Smooth muscle cell of trachea (primary cell): Measurements from ENCODE around the gene TMEM259. TPM values are rescaled to one million over a fixed set of nuclear protein-coding genes. Genes with fewer than 3 reads are reported as not detected.

ENCODE experiments used
- total RNA-seq: library from RNA; depleted of rRNA; stranded (reverse); fragments of >200 nt; gene quantifications from 2 replicates; pipeline ENCODE4 v1.2.1, GENCODE V29; 2014

Gene TMEM259
- 64.1 and 101 TPM in 2 replicates for total RNA-seq

GRCh38 chr19:1020868-1021425, at the start of gene TMEM259:
Gene TMEM259, minus strand, starts transcription at chr19:1021123. Its CDS starts 127 bp downstream, at chr19:1020996.

GRCh38 chr19:1066748-1067340, 45.9 kb upstream of the TMEM259 start, which contains the start of gene ARHGAP45:
Gene ARHGAP45, plus strand, starts transcription at chr19:1067167. Its CDS starts 239 bp downstream, at chr19:1067406.

GRCh38 chr19:1039646-1040475, 18.9 kb upstream of the TMEM259 start, which contains the start of gene ABCA7:
Gene ABCA7, plus strand, starts transcription at chr19:1040107. Its CDS starts 1,255 bp downstream, at chr19:1041362.

GRCh38 chr19:1025960-1026782, 5.2 kb upstream of the TMEM259 start, which contains the start of gene CNN2:
Gene CNN2, plus strand, starts transcription at chr19:1026608. Its CDS starts 54 bp downstream, at chr19:1026662.

GRCh38 chr19:1000095-1000494, 20.8 kb downstream of the TMEM259 start, which contains the start of gene GRIN3B:
Gene GRIN3B, plus strand, starts transcription at chr19:1000419. Its CDS starts 19 bp downstream, at chr19:1000438.

GRCh38 chr19:984165-984967, 36.6 kb downstream of the TMEM259 start, which contains the start of gene WDR18:
Gene WDR18, plus strand, starts transcription at chr19:984345. Its CDS starts 9 bp downstream, at chr19:984354.

Other genes with a start within 250 kb of the TMEM259 start
- 72.0 and 99.4 TPM in 2 replicates for gene PTBP1, start 223.7 kb downstream of the TMEM259 start, total RNA-seq
- 0.15 and 2.5 TPM in 2 replicates for gene PLPPR3, start 199.2 kb downstream of the TMEM259 start, total RNA-seq
- under 0.01 TPM in 1 of 2 replicates, not detected in the other for gene AZU1, start 193.3 kb downstream of the TMEM259 start, total RNA-seq
- gene PRTN3, start 180.1 kb downstream of the TMEM259 start, total RNA-seq: not detected in 2 replicates
- gene ELANE, start 168.8 kb downstream of the TMEM259 start, total RNA-seq: 0.66 TPM in 1 of 2 replicates, not detected in the other
- 38.5 and 194 TPM in 2 replicates for gene CFD, start 161.5 kb downstream of the TMEM259 start, total RNA-seq
- gene MED16, start 127.9 kb downstream of the TMEM259 start, total RNA-seq: 45.8 and 46.6 TPM in 2 replicates
- not detected in 2 replicates for gene RNU6-9, start 127.6 kb downstream of the TMEM259 start, total RNA-seq
- 16.6 and 23.3 TPM in 2 replicates for gene R3HDM4, start 107.9 kb downstream of the TMEM259 start, total RNA-seq
- gene KISS1R, start 103.8 kb downstream of the TMEM259 start, total RNA-seq: not detected in 2 replicates
- gene ARID3A, start 95.1 kb downstream of the TMEM259 start, total RNA-seq: 9.2 and 21.7 TPM in 2 replicates
- gene WDR18, start 36.8 kb downstream of the TMEM259 start, total RNA-seq: 45.3 and 69.4 TPM in 2 replicates
- 0.58 and 2.3 TPM in 2 replicates for gene GRIN3B, start 20.7 kb downstream of the TMEM259 start, total RNA-seq
- not detected in 2 replicates for gene RNU6-2, start 399 bp upstream of the TMEM259 start, total RNA-seq
- 186 and 319 TPM in 2 replicates for gene CNN2, start 5.5 kb upstream of the TMEM259 start, total RNA-seq
- 6.0 and 7.9 TPM in 2 replicates for gene ABCA7, start 19.0 kb upstream of the TMEM259 start, total RNA-seq
- 1.7 and 4.0 TPM in 2 replicates for gene ARHGAP45, start 46.0 kb upstream of the TMEM259 start, total RNA-seq
- 135 and 143 TPM in 2 replicates for gene POLR2E, start 74.3 kb upstream of the TMEM259 start, total RNA-seq
- 249 and 483 TPM in 2 replicates for gene GPX4, start 82.9 kb upstream of the TMEM259 start, total RNA-seq
- 36.8 and 60.2 TPM in 2 replicates for gene SBNO2, start 153.1 kb upstream of the TMEM259 start, total RNA-seq
- 79.3 and 109 TPM in 2 replicates for gene STK11, start 184.7 kb upstream of the TMEM259 start, total RNA-seq
- gene CBARP, start 216.9 kb upstream of the TMEM259 start, total RNA-seq: 1.6 and 5.3 TPM in 2 replicates
- gene ATP5F1D, start 220.6 kb upstream of the TMEM259 start, total RNA-seq: 26.8 and 51.5 TPM in 2 replicates
- 24.9 and 33.2 TPM in 2 replicates for gene MIDN, start 227.5 kb upstream of the TMEM259 start, total RNA-seq
- 98.2 and 370 TPM in 2 replicates for gene CIRBP, start 248.2 kb upstream of the TMEM259 start, total RNA-seq